HCT116 (cell line): ENCODE results near the gene SYF2. TPM values are rescaled to one million over a fixed set of nuclear protein-coding genes. Genes with fewer than 3 reads are reported as not detected.
A peak's percentile ranks its signal among the peaks of the same experiment; 100 is the strongest.

Source experiments
- ATAC-seq: fragments of 200-7000 bp; cut with Tn5 transposase; 2 replicates; pipeline ENCODE4 v1.9.1; 2020; ENCODE audit warnings: mild to moderate bottlenecking, moderate library complexity
- BruUV-seq: library from RNA; stranded (reverse); fragments of 400-500 nt; replicated peaks from 2 replicates; lab custom pipeline; 2021; lab: Mats Ljungman, UMichigan
- CTCF ChIA-PET: fragments of 300-600 bp; sonication (Branson Sonifier 250); formaldehyde crosslinking; loops from one replicate; lab custom pipeline; 2021; ENCODE audit warnings: antibody characterized with exemption; lab: Charles Lee
- POLR2A ChIA-PET: fragments of 300-600, 350-600 bp; sonication (Branson Sonifier 250); formaldehyde crosslinking; loops from one replicate; lab custom pipeline; 2021; ENCODE audit warnings: antibody characterized with exemption; lab: Charles Lee
- RAD21 ChIA-PET, 2 experiments: fragments of 300-600 bp; sonication (Branson Sonifier 250); formaldehyde crosslinking; loops; one replicate each; lab custom pipeline; 2023; ENCODE audit warnings: low total read pairs in 2 of 2; ENCODE audit not compliant: uncharacterized antibody in 2 of 2, unreplicated experiment in 2 of 2, low non-redundant PET in 1 of 2; lab: Charles Lee
- DNase-seq: peaks from one replicate; pipeline ENCODE4 v3.0.0-alpha.2; 2010; ENCODE audit warnings: low read depth, low spot score
- H2AFZ ChIP-seq: fragments of 200-600 bp; shearing (Covaris generic), sonication (generic); 2 replicates; pipeline ENCODE4 v1.6.1; 2017; ENCODE audit warnings: low read depth, mixed run types, mixed read lengths, antibody characterized with exemption, low read length; ENCODE audit not compliant: poor library complexity, severe bottlenecking
- H3K27ac ChIP-seq: 2 replicates; pipeline ENCODE4 v1.5.1; 2012; ENCODE audit warnings: low read depth, low read length
- H3K27me3 ChIP-seq: fragments of 200-600 bp; sonication (generic); 2 replicates; pipeline ENCODE4 v1.6.1; 2016; ENCODE audit warnings: mixed run types, low read length, mixed read lengths; ENCODE audit not compliant: insufficient read depth
- H3K36me3 ChIP-seq, 2 experiments: fragments of 200-500 bp in 1 of 2; fragments of 200-600 bp in 1 of 2; sonication (Bioruptor generic) in 1 of 2; sonication (generic) in 1 of 2; 2 replicates each; pipeline versions ENCODE4 v1.5.1 to v1.6.1; 2014 to 2016; ENCODE audit warnings: low read length in 2 of 2, inconsistent platforms in 1 of 2, mixed read lengths in 1 of 2, mixed run types in 1 of 2; ENCODE audit not compliant: insufficient read depth in 2 of 2, control insufficient read depth in 1 of 2
- H3K4me1 ChIP-seq, 2 experiments: fragments of 200-600 bp in 1 of 2; sonication (generic) in 1 of 2; 2 replicates each; pipeline versions ENCODE4 v1.5.1 to v1.6.1; 2012 to 2017; ENCODE audit warnings: low read length in 2 of 2, inconsistent platforms in 1 of 2, mild to moderate bottlenecking in 1 of 2, mixed read lengths in 1 of 2, mixed run types in 1 of 2, moderate library complexity in 1 of 2; ENCODE audit not compliant: insufficient read depth in 2 of 2, control insufficient read depth in 1 of 2
- H3K4me2 ChIP-seq: fragments of 200-600 bp; sonication (generic); 2 replicates; pipeline ENCODE4 v1.6.1; 2017; ENCODE audit warnings: mixed run types, low read length, mixed read lengths
- H3K4me3 ChIP-seq, 2 experiments: fragments of 200-600 bp in 1 of 2; sonication (generic) in 1 of 2; replicated peaks in 1 of 2; 2 replicates each; pipeline ENCODE4 v1.5.1; 2011 to 2016; ENCODE audit warnings: low read length in 2 of 2, control low read depth in 1 of 2, low read depth in 1 of 2, mild to moderate bottlenecking in 1 of 2, mixed read lengths in 1 of 2, mixed run types in 1 of 2
- H3K79me2 ChIP-seq: fragments of 200-600 bp; sonication (generic); 2 replicates; pipeline ENCODE4 v1.6.1; 2017; ENCODE audit warnings: mild to moderate bottlenecking, mixed run types, low read length, moderate library complexity, mixed read lengths; ENCODE audit not compliant: insufficient read depth
- H3K9ac ChIP-seq: fragments of 200-600 bp; sonication (generic); 2 replicates; pipeline ENCODE4 v1.6.1; 2016; ENCODE audit warnings: low read length, mixed read lengths
- H3K9me2 ChIP-seq: fragments of 200-600 bp; sonication (generic), shearing (Covaris generic); 2 replicates; pipeline ENCODE4 v1.6.1; 2017; ENCODE audit warnings: mixed run types, mild to moderate bottlenecking, moderate library complexity; ENCODE audit not compliant: insufficient read depth
- H3K9me3 ChIP-seq, 2 experiments: fragments of 200-500 bp in 1 of 2; fragments of 200-600 bp in 1 of 2; sonication (Bioruptor generic) in 1 of 2; sonication (generic) in 1 of 2; 2 replicates each; pipeline ENCODE4 v1.6.1; 2014 to 2017; ENCODE audit warnings: low read length in 2 of 2, mixed read lengths in 2 of 2, inconsistent platforms in 1 of 2, low read depth in 1 of 2, mild to moderate bottlenecking in 1 of 2, mixed run types in 1 of 2, moderate library complexity in 1 of 2; ENCODE audit not compliant: control insufficient read depth in 1 of 2, insufficient read depth in 1 of 2
- H4K20me1 ChIP-seq: fragments of 200-600 bp; sonication (generic), shearing (Covaris generic); 2 replicates; pipeline ENCODE4 v1.6.1; 2017; ENCODE audit warnings: mixed run types, mild to moderate bottlenecking, moderate library complexity; ENCODE audit not compliant: insufficient read depth
- CBX3 ChIP-seq: IDR thresholded peaks from 2 replicates; pipeline ENCODE4 v1.6.1; 2012; ENCODE audit warnings: low read depth
- EGR1 ChIP-seq: IDR thresholded peaks from 2 replicates; pipeline ENCODE4 v1.6.1; 2012; ENCODE audit warnings: low read depth
- EZH2phosphoT487 ChIP-seq: fragments of 200-600 bp; IDR thresholded peaks from 2 replicates; pipeline ENCODE4 v1.6.1; 2018; ENCODE audit warnings: antibody characterized with exemption, borderline replicate concordance
- POLR2A ChIP-seq: IDR thresholded peaks from 2 replicates; pipeline ENCODE4 v1.7.0; 2011; ENCODE audit warnings: borderline replicate concordance; ENCODE audit not compliant: insufficient read depth, insufficient read length; ENCODE audit errors: extremely low read depth
- POLR2AphosphoS5 ChIP-seq: IDR thresholded peaks from 2 replicates; pipeline ENCODE4 v1.6.1; 2011; ENCODE audit warnings: mild to moderate bottlenecking, low read depth, low read length, moderate library complexity
- SRF ChIP-seq: IDR thresholded peaks from 2 replicates; pipeline ENCODE4 v1.6.1; 2012; ENCODE audit warnings: low read depth
- TCF7L2 ChIP-seq: IDR thresholded peaks from 2 replicates; pipeline ENCODE4 v1.7.0; 2011; ENCODE audit warnings: borderline replicate concordance, inconsistent platforms; ENCODE audit not compliant: insufficient read depth, insufficient read length; ENCODE audit errors: extremely low read depth
- YY1 ChIP-seq: IDR thresholded peaks from 2 replicates; pipeline ENCODE4 v1.6.1; 2011; ENCODE audit warnings: low read length, low read depth, moderate library complexity, mild to moderate bottlenecking; ENCODE audit not compliant: insufficient replicate concordance; ENCODE audit errors: extremely low read depth
- ZFX ChIP-seq: fragments of 450-650 bp; IDR thresholded peaks from 2 replicates; pipeline ENCODE4 v1.6.1; 2017
- ZNF274 ChIP-seq: fragments of 200-500 bp; sonication (Bioruptor generic); IDR thresholded peaks from 2 replicates; pipeline ENCODE4 v1.6.1; 2014; ENCODE audit warnings: mild to moderate bottlenecking, low read depth, low read length, inconsistent platforms
- intact Hi-C: fragments of 100-400 bp; cut with micrococcal nuclease; formaldehyde crosslinking; loops from 2 replicates; pipeline ENCODE4 v1.10.0; 2022
- total RNA-seq: library from RNA; stranded (reverse); gene quantifications from one replicate; pipeline ENCODE4 v1.2.1, GENCODE V29; 2021; ENCODE audit not compliant: unreplicated experiment
- TF ChIP-seq, protein P1 (sequence below): IDR thresholded peaks from 2 replicates; pipeline ENCODE4 v1.6.1; 2012; ENCODE audit warnings: low read depth
- TF ChIP-seq, protein P2 (sequence below), 3 experiments: fragments of 200-600 bp in 1 of 3; sonication (generic) in 1 of 3; IDR thresholded peaks in 2 of 3; conservative IDR thresholded peaks in 1 of 3; 2 replicates each; pipeline ENCODE4 v1.5.1; 2012 to 2017; ENCODE audit warnings: low read depth in 2 of 3, low read length in 2 of 3, antibody characterized with exemption in 1 of 3, borderline replicate concordance in 1 of 3, control low read depth in 1 of 3, mild to moderate bottlenecking in 1 of 3, mixed read lengths in 1 of 3, mixed run types in 1 of 3, moderate library complexity in 1 of 3; ENCODE audit not compliant: insufficient read depth in 1 of 3

Gene SYF2
- total RNA-seq, 1 experiment from 2014 or later, result 40.4 TPM

DNA sequence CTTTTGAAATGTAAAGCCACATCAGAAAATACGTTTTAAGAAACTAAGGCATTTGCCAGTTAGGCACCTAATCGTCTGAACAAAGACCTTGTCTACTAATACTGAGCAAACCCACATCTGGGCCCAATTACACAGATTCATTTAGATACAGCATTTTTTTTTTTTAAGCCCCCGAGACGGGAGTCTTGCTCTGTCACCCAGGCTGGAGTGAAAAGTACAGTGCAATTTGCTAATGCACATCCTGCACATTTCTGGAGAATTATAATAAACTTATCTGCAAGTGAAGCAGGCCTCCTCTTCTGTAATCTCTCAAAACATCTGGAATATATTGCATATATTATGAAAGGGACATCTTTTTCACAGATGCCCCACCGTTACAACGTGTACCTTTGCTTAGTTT is 11.6 kb upstream of the SYF2 start:
- Histone ChIP-seq H3K27ac (no peak overlapping the region), H3K79me2 (peaks cover 55% of the 10 kb centered on the region), H3K27me3 (no peaks in the 10 kb centered on the region), H3K9me2 (no peaks in the 10 kb centered on the region), H3K9me3 (no peaks in the 10 kb centered on the region), H3K36me3 (peaks cover 18 to 34% of the 10 kb centered on the region in 2 experiments), H2AFZ (no peak overlapping the region), H4K20me1 (peaks cover 17% of the 10 kb centered on the region; the same call in 1 of the 2 replicates), H3K4me1 (peaks cover 21 to 34% of the 10 kb centered on the region in 2 experiments), H3K4me3 (no peak overlapping the region), H3K4me2 (no peak overlapping the region), H3K9ac (no peak overlapping the region)
- ATAC-seq (no peak), DNase-seq (no peak)
- intact Hi-C loops, result no loop called here
- POLR2A ChIA-PET, result interaction anchor here (2.1 kb wide), 1 partner anchor 11 kb away, joined by 8 read pairs; the partner anchor contains the start of gene SYF2
- CTCF ChIA-PET, result no interaction called here
- no TSS peak for BruUV-seq
- RAD21 ChIA-PET, result no interaction called here
- TF ChIP-seq ZNF274, result no peak
- no peak for TF ChIP-seq CBX3

DNA sequence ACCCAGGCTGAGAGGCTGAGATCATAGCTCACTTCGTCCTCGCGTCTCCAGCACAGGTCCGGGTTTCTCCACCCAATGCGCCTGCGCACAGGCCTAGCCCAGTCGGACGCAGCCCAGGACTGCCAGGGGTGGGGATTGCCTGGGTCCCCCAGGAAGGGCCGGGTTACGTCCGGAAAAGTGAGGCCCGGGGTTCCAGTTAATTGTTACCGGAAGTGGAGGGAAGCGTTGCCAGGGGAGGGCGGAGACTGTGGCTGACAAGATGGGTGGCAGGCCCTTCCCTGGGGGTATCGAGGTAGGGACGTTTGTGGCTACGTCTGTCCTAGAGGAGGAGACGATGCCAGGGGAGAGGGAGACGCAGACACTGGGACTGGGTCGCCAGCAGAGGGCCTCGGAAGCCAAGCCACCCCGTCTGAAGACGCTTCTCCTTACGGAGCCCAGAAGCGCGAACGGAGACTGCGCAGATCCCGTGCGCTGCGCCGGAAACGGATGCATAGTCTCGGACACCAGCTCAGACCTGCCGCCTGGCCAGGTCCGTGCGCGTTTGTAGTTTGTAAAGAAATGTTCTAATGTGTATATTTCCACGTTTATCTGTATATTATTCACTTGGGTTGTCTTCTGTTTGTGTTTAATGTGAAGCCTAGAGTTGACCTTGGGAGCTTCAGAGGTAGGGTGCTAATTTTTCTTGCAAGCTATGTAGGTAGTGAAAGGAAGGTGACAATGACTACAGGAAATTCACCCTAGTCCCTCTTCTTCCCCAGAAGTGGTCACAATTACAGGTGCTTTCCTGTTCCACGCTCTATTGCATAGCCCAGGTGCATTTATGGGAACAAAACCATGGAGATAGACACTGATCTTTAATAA is 7.6 kb upstream of the SYF2 start:
- Histone ChIP-seq H3K4me2 (peak overlapping the region; percentile 78), H3K9me2 (no peaks in the 10 kb centered on the region), H4K20me1 (peaks cover under 1% of the 10 kb centered on the region; the same call in 1 of the 2 replicates), H2AFZ (no peak overlapping the region), H3K79me2 (peaks cover 32% of the 10 kb centered on the region), H3K27me3 (no peaks in the 10 kb centered on the region), H3K4me1 (peaks cover 30 to 41% of the 10 kb centered on the region in 2 experiments), H3K27ac (peak overlapping the region; percentile 84), H3K9me3 (no peaks in the 10 kb centered on the region), H3K4me3 (peak overlapping the region; percentile 51 to 60), H3K9ac (peak overlapping the region; percentile 65), H3K36me3 (peaks cover 15 to 29% of the 10 kb centered on the region in 2 experiments)
- intact Hi-C loops, result no loop called here
- POLR2A ChIA-PET, result interaction anchor here (0.6 to 1.0 kb wide), 2 partner anchors 9 to 1754 kb away, joined by 3 to 4 read pairs; partner anchors contain the start of gene TRNP1
- RAD21 ChIA-PET, result interaction anchor here in 1 of 2 experiments (0.6 to 0.7 kb wide), 2 partner anchors 279 to 391 kb away, joined by 3 read pairs; no protein-coding TSS in a partner anchor
- ATAC-seq (peak; percentile 88), DNase-seq (peak; percentile 92)
- CTCF ChIA-PET, result interaction anchor here (0.7 to 1.5 kb wide), 8 partner anchors 9 to 558 kb away, joined by 3 to 5 read pairs (median 4); no protein-coding TSS in a partner anchor
- TSS peak; percentile 54 for BruUV-seq
- TF ChIP-seq ZFX (peak; percentile 44; the same call in 1 of the 2 replicates), YY1 (peak; percentile 8), EGR1 (no peak), TCF7L2 (peak; percentile 4), SRF (no peak), EZH2phosphoT487 (no peak), POLR2A (peak; percentile 71), POLR2AphosphoS5 (peak; percentile 94)
- TF ChIP-seq, protein P1, sequence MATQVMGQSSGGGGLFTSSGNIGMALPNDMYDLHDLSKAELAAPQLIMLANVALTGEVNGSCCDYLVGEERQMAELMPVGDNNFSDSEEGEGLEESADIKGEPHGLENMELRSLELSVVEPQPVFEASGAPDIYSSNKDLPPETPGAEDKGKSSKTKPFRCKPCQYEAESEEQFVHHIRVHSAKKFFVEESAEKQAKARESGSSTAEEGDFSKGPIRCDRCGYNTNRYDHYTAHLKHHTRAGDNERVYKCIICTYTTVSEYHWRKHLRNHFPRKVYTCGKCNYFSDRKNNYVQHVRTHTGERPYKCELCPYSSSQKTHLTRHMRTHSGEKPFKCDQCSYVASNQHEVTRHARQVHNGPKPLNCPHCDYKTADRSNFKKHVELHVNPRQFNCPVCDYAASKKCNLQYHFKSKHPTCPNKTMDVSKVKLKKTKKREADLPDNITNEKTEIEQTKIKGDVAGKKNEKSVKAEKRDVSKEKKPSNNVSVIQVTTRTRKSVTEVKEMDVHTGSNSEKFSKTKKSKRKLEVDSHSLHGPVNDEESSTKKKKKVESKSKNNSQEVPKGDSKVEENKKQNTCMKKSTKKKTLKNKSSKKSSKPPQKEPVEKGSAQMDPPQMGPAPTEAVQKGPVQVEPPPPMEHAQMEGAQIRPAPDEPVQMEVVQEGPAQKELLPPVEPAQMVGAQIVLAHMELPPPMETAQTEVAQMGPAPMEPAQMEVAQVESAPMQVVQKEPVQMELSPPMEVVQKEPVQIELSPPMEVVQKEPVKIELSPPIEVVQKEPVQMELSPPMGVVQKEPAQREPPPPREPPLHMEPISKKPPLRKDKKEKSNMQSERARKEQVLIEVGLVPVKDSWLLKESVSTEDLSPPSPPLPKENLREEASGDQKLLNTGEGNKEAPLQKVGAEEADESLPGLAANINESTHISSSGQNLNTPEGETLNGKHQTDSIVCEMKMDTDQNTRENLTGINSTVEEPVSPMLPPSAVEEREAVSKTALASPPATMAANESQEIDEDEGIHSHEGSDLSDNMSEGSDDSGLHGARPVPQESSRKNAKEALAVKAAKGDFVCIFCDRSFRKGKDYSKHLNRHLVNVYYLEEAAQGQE, result no peak
- TF ChIP-seq, protein P2, sequence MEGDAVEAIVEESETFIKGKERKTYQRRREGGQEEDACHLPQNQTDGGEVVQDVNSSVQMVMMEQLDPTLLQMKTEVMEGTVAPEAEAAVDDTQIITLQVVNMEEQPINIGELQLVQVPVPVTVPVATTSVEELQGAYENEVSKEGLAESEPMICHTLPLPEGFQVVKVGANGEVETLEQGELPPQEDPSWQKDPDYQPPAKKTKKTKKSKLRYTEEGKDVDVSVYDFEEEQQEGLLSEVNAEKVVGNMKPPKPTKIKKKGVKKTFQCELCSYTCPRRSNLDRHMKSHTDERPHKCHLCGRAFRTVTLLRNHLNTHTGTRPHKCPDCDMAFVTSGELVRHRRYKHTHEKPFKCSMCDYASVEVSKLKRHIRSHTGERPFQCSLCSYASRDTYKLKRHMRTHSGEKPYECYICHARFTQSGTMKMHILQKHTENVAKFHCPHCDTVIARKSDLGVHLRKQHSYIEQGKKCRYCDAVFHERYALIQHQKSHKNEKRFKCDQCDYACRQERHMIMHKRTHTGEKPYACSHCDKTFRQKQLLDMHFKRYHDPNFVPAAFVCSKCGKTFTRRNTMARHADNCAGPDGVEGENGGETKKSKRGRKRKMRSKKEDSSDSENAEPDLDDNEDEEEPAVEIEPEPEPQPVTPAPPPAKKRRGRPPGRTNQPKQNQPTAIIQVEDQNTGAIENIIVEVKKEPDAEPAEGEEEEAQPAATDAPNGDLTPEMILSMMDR (IDR thresholded peaks at IDR 0.05 in 2 of 3, conservative IDR thresholded peaks at IDR 0.05 in 1 of 3; ENCODE audit: borderline replicate concordance in 1 of 3, insufficient read depth in 1 of 3, low read depth in 2 of 3, low read length in 2 of 3), result peak in 2 of 3 experiments; percentile 58 to 63; a peak in 4 of 6 replicates
